SK-N-SH treated with all-trans-retinoic acid at 6 μM for 48 hours (cell line): ENCODE measurements around the gene PPY.
"Not testable (repeated sequence)": the region's sequence is repeated elsewhere in the genome, so short reads cannot be mapped to it uniquely, and the experiment has no call there.

Experiments
- ATAC-seq: fragments of 200-7000 bp; cut with Tn5 transposase; 3 replicates; pipeline ENCODE4 v1.9.1; 2020; ENCODE audit warnings: mild to moderate bottlenecking, moderate library complexity
- ARNTL ChIP-seq: fragments of 450-650 bp; formaldehyde crosslinking; IDR thresholded peaks from 2 replicates; pipeline ENCODE4 v1.5.0; 2020; ENCODE audit warnings: low read depth, mild to moderate bottlenecking, moderate library complexity, borderline replicate concordance
- BACH2 ChIP-seq: fragments of 250-450 bp; sonication (Bioruptor Pico); IDR thresholded peaks from 2 replicates; pipeline ENCODE4 v1.9.0; 2021; ENCODE audit warnings: mild to moderate bottlenecking, borderline replicate concordance
- CREB5 ChIP-seq: fragments of 250-450 bp; sonication (Bioruptor Pico); IDR thresholded peaks from 2 replicates; pipeline ENCODE4 v1.5.1; 2020; ENCODE audit warnings: low read depth, mild to moderate bottlenecking, moderate library complexity
- CSDC2 ChIP-seq: fragments of 250-450 bp; sonication (Bioruptor Pico); IDR thresholded peaks from 2 replicates; pipeline ENCODE4 v1.5.0; 2020; ENCODE audit warnings: mild to moderate bottlenecking, moderate library complexity
- CSRNP3 ChIP-seq: fragments of 250-450 bp; sonication (Bioruptor Pico); IDR thresholded peaks from 2 replicates; pipeline ENCODE4 v1.5.1; 2021; ENCODE audit warnings: mild to moderate bottlenecking, moderate library complexity
- OSR1 ChIP-seq: fragments of 250-450 bp; sonication (Bioruptor Pico); IDR thresholded peaks from 2 replicates; pipeline ENCODE4 v1.8.0; 2022; ENCODE audit warnings: moderate library complexity, mild to moderate bottlenecking, inconsistent platforms
- PATZ1 ChIP-seq: fragments of 250-450 bp; sonication (Bioruptor Pico); IDR thresholded peaks from 2 replicates; pipeline ENCODE4 v1.8.0; 2020; ENCODE audit warnings: mild to moderate bottlenecking, moderate library complexity, borderline replicate concordance
- POU6F1 ChIP-seq: fragments of 250-450 bp; sonication (Bioruptor Pico); IDR thresholded peaks from 2 replicates; pipeline ENCODE4 v1.8.0; 2021; ENCODE audit warnings: low read depth, mild to moderate bottlenecking, moderate library complexity, borderline replicate concordance
- PPARA ChIP-seq: fragments of 250-450 bp; sonication (Bioruptor Pico); IDR thresholded peaks from 2 replicates; pipeline ENCODE4 v1.5.0; 2020; ENCODE audit warnings: mild to moderate bottlenecking, borderline replicate concordance
- RARB ChIP-seq: fragments of 250-450 bp; sonication (Bioruptor Pico); IDR thresholded peaks from 2 replicates; pipeline ENCODE4 v1.8.0; 2021; ENCODE audit warnings: mild to moderate bottlenecking, moderate library complexity
- SNAI2 ChIP-seq: fragments of 250-450 bp; sonication (Bioruptor Pico); IDR thresholded peaks from 2 replicates; pipeline ENCODE4 v1.5.0; 2020; ENCODE audit warnings: mild to moderate bottlenecking, moderate library complexity
- TCF4 ChIP-seq: fragments of 250-450 bp; sonication (Bioruptor Pico); IDR thresholded peaks from 2 replicates; pipeline ENCODE4 v1.8.0; 2021; ENCODE audit warnings: mild to moderate bottlenecking, moderate library complexity, borderline replicate concordance
- TOX ChIP-seq: fragments of 250-450 bp; sonication (Bioruptor Pico); IDR thresholded peaks from 2 replicates; pipeline ENCODE4 v1.8.0; 2021; ENCODE audit warnings: mild to moderate bottlenecking, moderate library complexity, borderline replicate concordance
- TSHZ2 ChIP-seq: fragments of 250-450 bp; sonication (Bioruptor Pico); IDR thresholded peaks from 2 replicates; pipeline ENCODE4 v1.5.0; 2020; ENCODE audit warnings: mild to moderate bottlenecking, moderate library complexity
- ZC3H10 ChIP-seq: fragments of 250-450 bp; sonication (Bioruptor Pico); IDR thresholded peaks from 2 replicates; pipeline ENCODE4 v1.5.1; 2021; ENCODE audit warnings: mild to moderate bottlenecking, moderate library complexity
- ZFP3 ChIP-seq: fragments of 250-450 bp; sonication (Bioruptor Pico); IDR thresholded peaks from 2 replicates; pipeline ENCODE4 v1.5.0; 2020; ENCODE audit warnings: mild to moderate bottlenecking, moderate library complexity
- ZFP30 ChIP-seq: fragments of 450-650 bp; formaldehyde crosslinking; IDR thresholded peaks from 2 replicates; pipeline ENCODE4 v1.5.0; 2022; ENCODE audit warnings: mild to moderate bottlenecking, moderate library complexity
- ZNF565 ChIP-seq: fragments of 450-650 bp; formaldehyde crosslinking; conservative IDR thresholded peaks from 2 replicates; pipeline ENCODE4 v1.5.0; 2020; ENCODE audit warnings: low read depth, mild to moderate bottlenecking, moderate library complexity
- ZNF70 ChIP-seq: fragments of 450-650 bp; formaldehyde crosslinking; IDR thresholded peaks from 2 replicates; pipeline ENCODE4 v1.5.0; 2020; ENCODE audit warnings: mild to moderate bottlenecking, moderate library complexity
- ZNF8 ChIP-seq: fragments of 450-650 bp; formaldehyde crosslinking; IDR thresholded peaks from 2 replicates; pipeline ENCODE4 v1.5.0; 2020; ENCODE audit warnings: mild to moderate bottlenecking, moderate library complexity

Gene PPY

GRCh38 chr17:43931062-43931571, 11.2 kb downstream of the PPY start (continued):
- TF ChIP-seq TSHZ2 (CRISPR knock-in tag), result no peak

- TF ChIP-seq CSDC2 (CRISPR knock-in tag) (no peak), ZFP30 (CRISPR knock-in tag) (no peak)
- ATAC-seq, result no peak
These were observed 13.7 kb downstream of the PPY start for GRCh38 chr17:43928609-43929008.

GRCh38 chr17:43927929-43928328, 14.3 kb downstream of the PPY start:
- not testable (repeated sequence) for ATAC-seq

- no peak for ATAC-seq
- TF ChIP-seq ZFP30 (CRISPR knock-in tag) (no peak), OSR1 (CRISPR knock-in tag) (no peak), CSRNP3 (CRISPR knock-in tag) (no peak), POU6F1 (CRISPR knock-in tag) (no peak), TCF4 (CRISPR knock-in tag) (no peak), ZNF565 (no peak), RARB (CRISPR knock-in tag) (no peak), ZNF8 (CRISPR knock-in tag) (no peak), PATZ1 (CRISPR knock-in tag) (no peak), BACH2 (CRISPR knock-in tag) (no peak), CREB5 (CRISPR knock-in tag) (no peak), ZNF70 (no peak), ZC3H10 (CRISPR knock-in tag) (no peak), TOX (CRISPR knock-in tag) (no peak), ZFP3 (no peak), PPARA (no peak), ARNTL (CRISPR knock-in tag) (no peak), SNAI2 (CRISPR knock-in tag) (no peak)
These were observed 15.0 kb downstream of the PPY start for GRCh38 chr17:43927060-43927864.
